ENCODE data around the gene PAFAH1B2.

- TF ChIP-seq CTCF (IDR thresholded peaks at IDR 0.05) (no peak), POLR2A (IDR thresholded peaks at IDR 0.05) (no peak)
Observed at GRCh38 chr11:117218133-117218915, 74.2 kb downstream of the PAFAH1B2 start.

All from testis (tissue), 2 donors.